HepG2 (cell line): ENCODE measurements around the gene PGAP1. TPM values are rescaled to one million over a fixed set of nuclear protein-coding genes. Genes with fewer than 3 reads are reported as not detected.

ENCODE experiments used
- ATAC-seq: fragments of 200-7000 bp; cut with Tn5 transposase; 3 replicates; pipeline ENCODE4 v1.9.1; 2020; ENCODE audit warnings: mild to moderate bottlenecking, moderate library complexity
- BruUV-seq: library from RNA; stranded (reverse); fragments of 400-500 nt; replicated peaks from 2 replicates; lab custom pipeline; 2021; lab: Mats Ljungman, UMichigan
- CTCF ChIA-PET: fragments of 300-600 bp; formaldehyde crosslinking; extraction: SDS; loops from one replicate; lab custom pipeline; 2021; ENCODE audit warnings: low total read pairs, inconsistent platforms, low intra/inter-chr PET ratio; lab: Yijun Ruan, JAX
- POLR2A ChIA-PET: fragments of 350-600 bp; sonication (Branson Sonifier 250); formaldehyde crosslinking; loops from one replicate; lab custom pipeline; 2020; ENCODE audit warnings: antibody characterized with exemption, inconsistent platforms; lab: Yijun Ruan, JAX
- DNase-seq: peaks from one replicate; pipeline ENCODE4 v3.0.0-alpha.2; 2015; ENCODE audit warnings: low spot score
- FAIRE-seq: peaks from 3 replicates; lab custom pipeline; 2011; peaks lifted over from hg19 to GRCh38; lab: Jason Lieb, UNC
- H2AFZ ChIP-seq: one replicate; pipeline ENCODE4 v1.6.1; 2011; ENCODE audit warnings: low read length, inconsistent platforms
- H3K27ac ChIP-seq: fragments of 300-600 bp; 3 replicates; pipeline ENCODE4 v1.8.0; 2011; ENCODE audit warnings: mixed run types, mild to moderate bottlenecking, mixed read lengths, low read length, inconsistent platforms; ENCODE audit not compliant: insufficient read depth; ENCODE audit errors: extremely low read length
- H3K27me3 ChIP-seq, 2 experiments: fragments of 200-600 bp in 1 of 2; 2 replicates in 1 of 2; 3 replicates in 1 of 2; pipeline versions ENCODE4 v1.6.0 to v1.8.0; 2011; ENCODE audit warnings: low read length in 2 of 2, mild to moderate bottlenecking in 2 of 2, moderate library complexity in 2 of 2, inconsistent platforms in 1 of 2; ENCODE audit not compliant: insufficient read depth in 2 of 2, control insufficient read depth in 1 of 2
- H3K36me3 ChIP-seq, 2 experiments: fragments of 200-600 bp in 1 of 2; replicated peaks in 1 of 2; 2 replicates in 1 of 2; 3 replicates in 1 of 2; pipeline versions ENCODE4 v1.5.1 to v1.8.0; 2011; ENCODE audit warnings: low read length in 2 of 2, inconsistent platforms in 1 of 2; ENCODE audit not compliant: insufficient read depth in 2 of 2, control insufficient read depth in 1 of 2
- H3K4me1 ChIP-seq: 2 replicates; pipeline ENCODE4 v1.5.1; 2012; ENCODE audit warnings: low read length, inconsistent platforms; ENCODE audit not compliant: insufficient read depth
- H3K4me2 ChIP-seq: 2 replicates; pipeline ENCODE4 v1.6.0; 2011; ENCODE audit warnings: low read depth, low read length, inconsistent platforms
- H3K4me3 ChIP-seq, 3 experiments: fragments of 200-600 bp in 1 of 3; sonication (generic), shearing (Covaris generic) in 1 of 3; replicated peaks in 1 of 3; 2 replicates each; pipeline ENCODE4 v1.5.1; 2011 to 2016; ENCODE audit warnings: low read length in 3 of 3, inconsistent platforms in 2 of 3, low read depth in 2 of 3, mild to moderate bottlenecking in 2 of 3, control low read depth in 1 of 3, mixed read lengths in 1 of 3; ENCODE audit not compliant: insufficient read depth in 1 of 3
- H3K79me2 ChIP-seq: one replicate; pipeline ENCODE4 v1.6.1; 2011; ENCODE audit warnings: low read length, inconsistent platforms; ENCODE audit not compliant: insufficient read depth
- H3K9ac ChIP-seq: 2 replicates; pipeline ENCODE4 v1.6.0; 2011; ENCODE audit warnings: mild to moderate bottlenecking, low read depth, low read length, inconsistent platforms; ENCODE audit not compliant: insufficient read depth
- H3K9me3 ChIP-seq: 2 replicates; pipeline ENCODE4 v1.5.1; 2012; ENCODE audit warnings: mild to moderate bottlenecking, low read length
- H4K20me1 ChIP-seq: 2 replicates; pipeline ENCODE4 v1.6.0; 2011; ENCODE audit warnings: inconsistent platforms, mild to moderate bottlenecking, low read length, moderate library complexity; ENCODE audit not compliant: insufficient read depth
- CEBPZ ChIP-seq: IDR thresholded peaks from 2 replicates; pipeline ENCODE4 v1.6.1; 2012; ENCODE audit warnings: low read length, improper control_type of control experiment
- GPN1 ChIP-seq: sonication (generic); formaldehyde crosslinking; IDR thresholded peaks from 2 replicates; pipeline ENCODE4 v1.5.1; 2020; ENCODE audit warnings: missing genetic modification reagents, borderline replicate concordance
- HIC2 ChIP-seq: sonication (generic); formaldehyde crosslinking; IDR thresholded peaks from 2 replicates; pipeline ENCODE4 v1.9.0; 2022; ENCODE audit warnings: low read depth, missing genetic modification reagents
- UBTF ChIP-seq: sonication (generic); formaldehyde crosslinking; IDR thresholded peaks from 2 replicates; pipeline ENCODE4 v1.4.0; 2020; ENCODE audit warnings: mild to moderate bottlenecking, missing genetic modification reagents
- USF2 ChIP-seq, 2 experiments: sonication (generic) in 1 of 2; formaldehyde crosslinking in 1 of 2; IDR thresholded peaks; 2 replicates each; pipeline versions ENCODE4 v1.5.1 to v1.6.1; 2011 to 2020; ENCODE audit warnings: borderline replicate concordance in 1 of 2, low read depth in 1 of 2, low read length in 1 of 2, mild to moderate bottlenecking in 1 of 2, missing genetic modification reagents in 1 of 2, moderate library complexity in 1 of 2
- ZNF569 ChIP-seq: sonication (generic); formaldehyde crosslinking; IDR thresholded peaks from 2 replicates; pipeline ENCODE4 v1.5.0; 2020; ENCODE audit warnings: mild to moderate bottlenecking, missing genetic modification reagents, moderate library complexity, borderline replicate concordance
- ZNF83 ChIP-seq: sonication (generic); formaldehyde crosslinking; IDR thresholded peaks from 2 replicates; pipeline ENCODE4 v1.4.0; 2020; ENCODE audit warnings: missing genetic modification reagents, mild to moderate bottlenecking, borderline replicate concordance
- ZSCAN29 ChIP-seq: sonication (generic); formaldehyde crosslinking; conservative IDR thresholded peaks from 2 replicates; pipeline ENCODE4 v1.4.0; 2020; ENCODE audit warnings: mild to moderate bottlenecking, missing genetic modification reagents
- WGBS: methylation state at CpG from one replicate; pipeline ENCODE4 v1.1.6; 2017; ENCODE audit warnings: low lambda C conversion rate; 5-methylcytosine and 5-hydroxymethylcytosine counted together
- in situ Hi-C: cut with HindIII; loops from 2 replicates; pipeline ENCODE4 v1.10.0; 2017; ENCODE audit warnings: low pct_unique_long_range_greater_than_20kb; ENCODE audit not compliant: extremely low pct_ligation_motif_present
- intact Hi-C: fragments of 100-400 bp; cut with micrococcal nuclease; formaldehyde crosslinking; loops from one replicate; pipeline ENCODE4 v1.10.0; 2022; ENCODE audit not compliant: unreplicated experiment
- polyA plus RNA-seq, 8 experiments: library from polyadenylated mRNA; depleted of rRNA in 3 of 8; stranded (reverse) in 7 of 8; unstranded in 1 of 8; fragments of >200 nt; fragmentation: Illumina TruSeq in 4 of 8; extraction: Trizol in 4 of 8; gene quantifications; 2 replicates each; pipeline versions ENCODE4 v1.2.1 to v1.2.3, GENCODE V29; 2011 to 2016; ENCODE audit warnings: low read depth in 4 of 8, missing spikeins in 1 of 8, mixed read lengths in 1 of 8; ENCODE audit not compliant: insufficient read depth in 1 of 8
- total RNA-seq, 5 experiments: library from RNA; depleted of rRNA; stranded (reverse); fragments of >200 nt; fragmentation: Illumina TruSeq; extraction: Trizol; gene quantifications; 2 replicates each; pipeline ENCODE4 v1.2.3, GENCODE V29; 2016; ENCODE audit warnings: low read depth in 1 of 5

PGAP1 gene
- total and polyA plus RNA-seq, 2 of the 13 experiments (the other 11 are each of a cell fraction or from before 2014, with no cell fraction given): 4.1 to 6.4 TPM

GRCh38 chr2:196959734-196960338 lies 33.3 kb upstream of the PGAP1 start (continued):
- no peak for TF ChIP-seq HIC2 (CRISPR knock-in tag)
- TF ChIP-seq ZNF569: no peak
- TF ChIP-seq USF2 (IDR thresholded peaks at IDR 0.05; ENCODE audit: low read depth, low read length): peak; percentile 88
- TF ChIP-seq USF2 (CRISPR knock-in tag; IDR thresholded peaks at IDR 0.05; ENCODE audit: borderline replicate concordance): peak; percentile 83; the same call in 1 of the 2 replicates

GRCh38 chr2:196959281-196959680 lies 32.8 kb upstream of the PGAP1 start:
- Histone ChIP-seq H3K4me1 (peaks cover 10% of the 10 kb centered on the region), H3K4me3 (no peak overlapping the region)
- CTCF ChIA-PET: no interaction called here
- no peak for TF ChIP-seq CEBPZ
- TF ChIP-seq ZSCAN29 (CRISPR knock-in tag): no peak
- TF ChIP-seq ZNF83: no peak
- no peak for TF ChIP-seq UBTF (CRISPR knock-in tag)
- no peak for TF ChIP-seq GPN1 (CRISPR knock-in tag)
- TF ChIP-seq, all 625 proteins: peak for 0
- ATAC-seq (no peak), FAIRE-seq (no peak), DNase-seq (no peak)
- Histone ChIP-seq H3K9me3 (no peaks in the 10 kb centered on the region), H3K27ac (no peak overlapping the region), H3K79me2 (no peaks in the 10 kb centered on the region), H3K4me2 (no peak overlapping the region), H4K20me1 (0 out of 2 replicates have a peak, but pooled peaks cover 3% of the 10 kb centered on the region), H3K36me3 (no peaks in the 10 kb centered on the region), H3K9ac (no peak overlapping the region), H3K27me3 (no peaks in the 10 kb centered on the region; a peak in 1 of 5 replicates), H2AFZ (no peak overlapping the region)
- POLR2A ChIA-PET: no interaction called here
- BruUV-seq: no TSS peak
- 30% methylated on average over 2 of the region's 2 CpGs for WGBS
- in situ Hi-C loops: no loop called here
- intact Hi-C loops: no loop called here
